ENCODE measurements around the gene KRTAP10-4.

GRCh38 chr21:44533121-44533890 lies 40.2 kb upstream of the KRTAP10-4 start:
- TF ChIP-seq, protein P1, sequence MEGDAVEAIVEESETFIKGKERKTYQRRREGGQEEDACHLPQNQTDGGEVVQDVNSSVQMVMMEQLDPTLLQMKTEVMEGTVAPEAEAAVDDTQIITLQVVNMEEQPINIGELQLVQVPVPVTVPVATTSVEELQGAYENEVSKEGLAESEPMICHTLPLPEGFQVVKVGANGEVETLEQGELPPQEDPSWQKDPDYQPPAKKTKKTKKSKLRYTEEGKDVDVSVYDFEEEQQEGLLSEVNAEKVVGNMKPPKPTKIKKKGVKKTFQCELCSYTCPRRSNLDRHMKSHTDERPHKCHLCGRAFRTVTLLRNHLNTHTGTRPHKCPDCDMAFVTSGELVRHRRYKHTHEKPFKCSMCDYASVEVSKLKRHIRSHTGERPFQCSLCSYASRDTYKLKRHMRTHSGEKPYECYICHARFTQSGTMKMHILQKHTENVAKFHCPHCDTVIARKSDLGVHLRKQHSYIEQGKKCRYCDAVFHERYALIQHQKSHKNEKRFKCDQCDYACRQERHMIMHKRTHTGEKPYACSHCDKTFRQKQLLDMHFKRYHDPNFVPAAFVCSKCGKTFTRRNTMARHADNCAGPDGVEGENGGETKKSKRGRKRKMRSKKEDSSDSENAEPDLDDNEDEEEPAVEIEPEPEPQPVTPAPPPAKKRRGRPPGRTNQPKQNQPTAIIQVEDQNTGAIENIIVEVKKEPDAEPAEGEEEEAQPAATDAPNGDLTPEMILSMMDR (IDR thresholded peaks at IDR 0.05; ENCODE audit: insufficient read depth, low read depth, low read length), result no peak
- no peak for TF ChIP-seq EZH2 (IDR thresholded peaks at IDR 0.05; ENCODE audit: insufficient read depth, low read length)

All from astrocyte (in vitro differentiated cells and primary cell).